ENCODE results near the gene PIGM.

- TF ChIP-seq GATA2 (IDR thresholded peaks at IDR 0.05; ENCODE audit: low read depth, low read length) (no peak), GATA3 (IDR thresholded peaks at IDR 0.05; ENCODE audit: low read depth, low read length) (no peak)
These were observed 43.1 kb upstream of the PIGM start for GRCh38 chr1:160074865-160075264.

All from SH-SY5Y (cell line).